IMR-90 (cell line): ENCODE results near the gene ALDH1L2.

Experiments used
- CTCF ChIP-seq: conservative IDR thresholded peaks from 2 replicates; pipeline ENCODE4 v1.5.1; 2012; ENCODE audit warnings: mild to moderate bottlenecking, low read depth, low read length, improper control_type of control experiment
- ELK1 ChIP-seq: fragments of 150-350 bp; IDR thresholded peaks from 2 replicates; pipeline ENCODE4 v1.6.1; 2016; ENCODE audit warnings: low read depth, mild to moderate bottlenecking, low read length, moderate library complexity, borderline replicate concordance
- POLR2A ChIP-seq: IDR thresholded peaks from 2 replicates; pipeline ENCODE4 v1.6.1; 2012; ENCODE audit warnings: mild to moderate bottlenecking, low read depth, low read length
- RFX5 ChIP-seq: IDR thresholded peaks from 2 replicates; pipeline ENCODE4 v1.8.0; 2012; ENCODE audit warnings: low read depth, mild to moderate bottlenecking, low read length, moderate library complexity

- TF ChIP-seq CTCF, result no peak
- no peak for TF ChIP-seq RFX5
- TF ChIP-seq POLR2A, result no peak
- TF ChIP-seq ELK1, result no peak
Measured at GRCh38 chr12:105018012-105018411, 66.2 kb downstream of the ALDH1L2 start.
